DMS153 treated with DMSO at 0.1 percent for 48 hours (cell line): Measurements from ENCODE around the gene MTA1.

Source experiments
- DNase-seq: peaks from one replicate; lab custom pipeline; 2025; ENCODE audit not compliant: unreplicated experiment; lab: John Stamatoyannopoulos, UW

MTA1 gene

DNA sequence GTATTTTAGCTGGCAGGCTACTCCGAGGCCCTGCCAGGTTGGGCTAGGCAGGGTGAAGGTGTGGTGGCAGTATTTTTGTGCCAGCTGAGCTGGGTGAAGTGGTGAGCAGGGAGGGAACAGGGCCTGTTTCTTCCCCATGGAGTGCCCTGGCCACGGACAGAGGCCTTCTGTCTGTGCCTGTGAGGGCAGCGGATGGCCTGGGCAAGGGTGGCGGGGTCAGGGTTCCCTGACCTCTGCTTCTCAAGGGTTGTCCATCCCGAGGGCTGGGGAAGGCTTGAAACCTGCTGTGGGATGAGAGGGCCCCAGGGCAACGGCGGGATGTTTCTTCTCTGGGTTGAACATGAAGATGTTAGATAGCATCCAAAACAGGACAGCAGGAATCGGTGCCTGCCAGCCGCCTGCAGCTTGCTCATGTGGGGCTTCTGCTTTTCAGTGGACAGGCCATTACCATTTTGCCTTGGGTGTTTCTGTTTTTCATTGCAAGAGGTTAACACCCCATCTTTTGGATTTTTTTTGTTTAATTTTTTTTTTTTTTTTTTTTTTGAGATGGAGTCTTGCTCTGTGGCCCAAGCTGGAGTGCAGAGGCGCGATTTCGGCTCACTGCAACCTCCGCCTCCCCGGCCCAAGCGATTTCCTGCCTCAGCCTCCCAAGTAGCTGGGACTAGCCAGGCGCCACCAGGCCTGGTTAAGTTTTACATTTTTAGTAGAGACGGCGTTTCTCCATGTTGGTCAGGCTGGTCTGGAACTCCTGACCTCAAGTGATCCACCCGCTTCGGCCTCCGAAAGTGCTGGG lies 3.3 kb downstream of the MTA1 start:
- DNase-seq: no peak

DNA sequence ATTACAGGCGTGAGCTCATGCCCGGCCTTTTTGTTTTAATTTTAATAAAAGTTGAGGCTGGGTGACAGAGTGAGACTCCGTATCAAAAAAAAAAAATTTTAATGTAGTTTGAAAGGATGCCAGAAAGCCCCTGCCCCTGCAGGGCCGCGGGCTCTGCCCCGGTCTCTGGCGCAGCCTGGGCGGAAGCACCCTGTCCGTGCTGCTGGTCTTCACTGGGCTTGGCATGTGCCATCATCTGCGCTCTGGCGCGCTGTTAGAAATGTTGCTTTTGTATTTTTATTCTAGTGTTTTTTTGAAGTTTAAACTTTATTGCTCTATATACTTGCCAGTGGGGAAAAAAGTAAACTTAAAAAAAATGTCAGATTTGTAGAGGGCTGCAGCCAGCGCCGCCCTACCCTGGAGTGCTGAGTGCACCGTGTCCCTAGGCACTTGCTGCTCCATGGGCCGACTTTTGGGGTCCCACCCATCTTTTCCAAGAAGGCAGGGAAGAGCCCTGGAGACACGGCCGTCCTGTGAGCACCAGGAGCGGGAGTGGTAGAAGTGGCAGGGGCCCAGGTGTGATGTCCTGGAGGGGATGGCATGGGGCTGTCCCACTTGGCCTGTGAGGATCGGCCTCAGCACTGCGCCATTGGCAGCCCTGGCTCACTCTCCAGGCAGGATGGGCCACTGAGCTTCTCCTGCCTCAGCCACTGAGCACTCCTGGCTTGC lies 4.0 kb downstream of the MTA1 start:
- DNase-seq: no peak

DNA sequence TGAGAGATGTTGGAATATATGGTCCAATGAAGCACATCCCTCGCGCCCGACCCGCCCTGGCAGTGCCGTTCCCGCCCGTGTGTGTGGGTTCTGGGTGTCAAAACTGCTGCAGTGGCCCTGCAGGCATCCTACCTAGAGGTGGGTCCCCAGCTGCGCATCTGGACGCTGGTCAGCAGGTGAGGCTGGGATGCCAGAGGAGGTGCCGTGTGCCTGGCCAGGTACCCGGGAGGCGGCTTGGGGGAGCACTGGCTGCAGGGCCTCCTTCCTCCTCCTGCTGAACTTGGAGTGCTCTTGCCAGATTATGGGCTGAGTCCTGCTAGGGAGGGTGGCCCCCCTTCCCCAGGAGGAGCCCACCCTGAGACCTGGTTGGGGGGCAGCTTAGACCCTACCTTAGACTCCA lies 5.2 kb downstream of the MTA1 start:
- no peak for DNase-seq

DNA sequence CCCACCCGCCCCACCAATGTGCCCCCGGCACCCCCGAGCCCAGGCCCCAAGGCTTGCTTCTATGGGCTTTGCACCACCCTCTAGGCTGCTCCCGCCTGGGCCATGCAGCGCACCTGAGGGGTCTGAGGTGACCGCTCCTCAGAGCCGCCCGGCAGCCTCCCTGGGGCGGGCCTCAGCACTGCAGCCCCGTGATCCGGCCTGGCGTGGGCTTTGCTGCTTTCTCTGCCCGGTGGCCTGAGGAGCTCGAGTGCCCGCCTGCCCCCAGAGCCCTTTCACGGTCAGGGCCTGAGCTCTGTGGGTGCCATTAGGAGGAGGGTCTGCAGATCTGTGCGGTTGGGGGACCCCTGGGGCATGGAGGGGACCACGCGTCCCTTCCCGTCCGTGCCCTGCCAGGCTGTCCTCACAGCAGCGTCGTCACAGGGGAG lies 6.2 kb downstream of the MTA1 start:
- no peak for DNase-seq

GRCh38 chr14:105426416-105427130 lies 6.9 kb downstream of the MTA1 start:
- DNase-seq: no peak

- no peak for DNase-seq
Measured at GRCh38 chr14:105427412-105427811, 7.8 kb downstream of the MTA1 start.

GRCh38 chr14:105427936-105428485 lies 8.4 kb downstream of the MTA1 start:
- no peak for DNase-seq

GRCh38 chr14:105430042-105430441 lies 10.4 kb downstream of the MTA1 start:
- DNase-seq: no peak

GRCh38 chr14:105430565-105430964 lies 10.9 kb downstream of the MTA1 start:
- no peak for DNase-seq

- DNase-seq: no peak
Measured at GRCh38 chr14:105431256-105431655, 11.6 kb downstream of the MTA1 start.

DNA sequence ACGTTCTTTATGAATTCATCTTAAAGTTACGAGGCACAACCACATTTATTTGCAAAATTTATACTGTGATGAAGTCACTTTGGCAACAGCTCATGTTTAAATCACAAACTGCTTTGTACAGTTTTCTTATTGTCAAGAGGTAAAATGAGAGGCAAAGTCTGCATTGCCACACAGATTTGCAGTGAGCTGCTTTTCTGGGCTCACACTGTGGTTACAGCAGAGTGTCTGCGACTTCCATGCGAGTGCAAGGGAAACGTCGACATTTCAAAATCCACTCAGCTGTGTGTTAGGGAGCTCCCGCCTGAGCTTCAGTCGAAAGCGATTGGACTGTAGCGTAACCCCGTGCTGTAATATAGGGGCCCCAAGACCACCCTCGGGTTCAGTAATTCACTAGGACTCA lies 13.0 kb downstream of the MTA1 start:
- no peak for DNase-seq

DNA sequence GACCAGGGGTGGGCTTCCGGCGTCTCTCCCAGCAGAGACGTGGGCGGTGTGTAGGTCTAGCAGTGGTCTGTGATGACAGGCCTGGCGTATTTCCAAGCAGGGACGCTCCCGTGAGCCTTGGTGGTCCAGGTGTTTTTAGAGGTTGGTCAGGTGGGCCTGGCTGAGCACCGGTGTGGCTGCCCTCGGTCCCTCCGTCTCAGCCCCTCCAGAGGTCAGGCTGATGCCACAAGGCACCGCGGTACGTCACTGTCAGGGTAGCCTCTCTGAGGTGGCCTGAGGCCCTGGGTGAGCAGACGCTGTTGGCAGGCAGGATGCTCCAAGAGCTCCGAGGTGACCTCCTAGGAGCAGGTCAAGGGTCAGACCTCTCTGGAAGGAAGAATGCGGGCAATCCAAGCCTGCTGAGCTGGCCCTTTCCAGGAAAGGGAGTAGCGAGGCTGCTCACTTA lies 13.6 kb downstream of the MTA1 start:
- DNase-seq: no peak

DNA sequence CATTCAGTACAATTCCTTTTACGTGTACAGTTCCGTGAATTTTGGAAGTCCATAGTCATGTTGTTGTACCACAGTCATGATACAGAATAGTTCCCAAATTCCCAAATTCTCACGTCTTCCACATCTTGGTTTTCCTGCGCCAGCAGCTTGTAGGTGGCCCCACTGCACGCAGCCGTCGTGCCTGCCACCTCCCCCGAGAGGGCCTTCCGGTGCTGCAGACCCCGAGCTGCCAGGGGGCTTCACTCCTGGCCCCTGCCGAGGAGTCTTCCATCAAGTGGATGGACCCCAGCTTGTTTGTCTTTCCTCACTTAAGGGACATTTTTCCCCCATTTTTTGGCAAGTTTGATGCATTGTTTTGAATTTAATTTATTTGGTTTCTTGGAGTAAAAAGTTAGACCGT lies 16.8 kb downstream of the MTA1 start:
- DNase-seq: no peak

GRCh38 chr14:105436891-105437722 lies 17.5 kb downstream of the MTA1 start:
- DNase-seq: no peak

DNA sequence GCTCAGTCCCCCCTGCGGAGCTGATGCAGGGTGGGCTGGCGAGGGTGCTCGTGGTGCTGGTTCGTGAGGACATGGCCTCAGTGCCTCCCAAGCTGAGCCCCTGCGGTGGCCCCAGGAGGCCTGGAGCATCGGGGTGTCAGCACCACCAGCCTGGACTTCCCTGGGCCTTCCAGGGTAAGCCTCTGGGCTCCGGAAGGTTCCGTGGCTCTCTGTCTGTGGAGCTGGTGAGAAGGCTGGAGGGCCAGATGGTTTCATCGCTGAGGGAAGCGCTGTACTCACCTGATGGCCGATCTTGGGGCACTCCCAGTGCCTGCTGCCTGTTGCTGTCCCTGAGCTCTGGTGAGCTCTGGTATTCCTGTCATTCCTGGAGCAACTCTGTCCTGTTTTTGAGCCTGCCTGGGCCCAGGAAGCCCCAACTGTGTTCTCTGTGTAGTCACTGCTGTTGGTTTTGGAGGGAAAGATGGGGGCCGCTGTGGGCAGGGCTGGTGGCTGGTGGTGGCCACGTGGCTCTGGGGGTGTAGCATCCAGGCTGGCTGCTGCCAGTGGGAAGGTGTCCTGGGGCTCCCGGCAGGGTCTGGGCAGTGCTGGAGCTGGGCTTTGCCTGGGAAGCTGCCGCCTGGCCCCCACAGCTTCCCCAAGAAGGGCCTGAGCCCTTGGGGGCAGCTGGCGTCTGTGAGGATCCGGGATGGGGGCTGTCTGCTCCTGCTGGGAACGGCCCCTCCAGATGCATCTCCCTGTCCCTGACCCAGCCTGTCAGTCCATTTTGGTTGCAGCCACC lies 18.3 kb downstream of the MTA1 start:
- DNase-seq: no peak

DNA sequence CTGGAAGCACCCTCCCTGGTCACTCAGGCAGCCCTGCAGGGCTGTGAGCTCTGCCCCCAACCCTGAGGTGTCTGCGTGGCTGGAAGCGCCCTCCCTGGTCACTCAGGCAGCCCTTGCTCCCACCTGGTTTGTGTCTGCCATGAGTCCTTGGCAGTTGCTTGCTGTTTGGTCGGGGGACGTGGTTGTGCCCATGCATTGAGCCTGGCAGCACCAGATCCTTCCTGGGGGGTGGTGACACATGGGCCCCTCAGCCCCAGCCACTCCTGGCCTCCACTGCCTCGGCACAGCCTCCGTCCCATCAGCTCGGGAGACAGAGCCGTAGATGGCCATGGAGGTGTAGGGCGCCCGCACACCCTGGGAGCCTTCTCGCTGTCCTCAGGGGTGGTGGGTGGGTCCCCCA lies 19.6 kb downstream of the MTA1 start:
- DNase-seq: no peak

DNA sequence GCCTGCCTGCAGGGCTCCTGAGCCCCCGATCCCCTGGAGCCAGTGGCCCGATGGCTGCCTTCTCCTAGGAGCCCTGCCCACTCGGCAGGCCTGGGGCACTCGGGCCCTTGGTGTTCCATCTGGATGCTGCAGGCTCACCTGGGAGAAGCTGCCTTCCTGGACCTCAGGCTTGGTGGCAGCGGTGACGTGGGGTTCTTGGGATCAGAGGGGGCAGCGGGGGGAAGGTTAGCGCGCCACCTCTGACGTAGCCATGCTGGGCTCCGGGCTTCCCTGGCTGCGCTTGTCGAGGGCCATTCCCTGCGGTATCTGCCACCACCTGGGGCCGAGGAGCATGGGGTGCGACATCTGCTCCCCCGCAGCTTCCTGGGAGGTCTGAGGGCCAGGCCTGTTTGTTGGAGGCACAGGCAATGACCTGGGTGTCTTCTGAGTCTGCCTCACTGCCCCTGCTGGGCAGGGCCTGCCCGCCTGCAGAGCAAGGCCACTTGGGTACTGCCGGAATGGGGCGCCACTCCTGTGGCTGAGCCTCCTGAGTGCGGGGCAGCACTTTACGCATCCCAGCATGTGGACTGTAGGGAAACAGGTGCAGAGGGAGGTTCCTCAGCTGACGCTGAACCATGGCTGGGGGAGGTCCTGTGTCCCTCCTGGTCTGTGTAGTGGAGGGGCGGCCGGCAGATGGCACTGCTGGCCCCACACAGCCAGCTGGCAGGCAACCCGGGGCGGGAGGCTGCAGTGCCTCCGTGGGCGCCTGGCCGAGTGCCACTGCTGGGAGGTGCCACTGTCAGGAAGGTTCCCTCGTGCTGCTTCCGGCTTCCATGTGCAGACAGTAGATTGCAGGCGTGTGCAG lies 20.3 kb downstream of the MTA1 start:
- no peak for DNase-seq

GRCh38 chr14:105440554-105440900 lies 20.9 kb downstream of the MTA1 start:
- no peak for DNase-seq

DNA sequence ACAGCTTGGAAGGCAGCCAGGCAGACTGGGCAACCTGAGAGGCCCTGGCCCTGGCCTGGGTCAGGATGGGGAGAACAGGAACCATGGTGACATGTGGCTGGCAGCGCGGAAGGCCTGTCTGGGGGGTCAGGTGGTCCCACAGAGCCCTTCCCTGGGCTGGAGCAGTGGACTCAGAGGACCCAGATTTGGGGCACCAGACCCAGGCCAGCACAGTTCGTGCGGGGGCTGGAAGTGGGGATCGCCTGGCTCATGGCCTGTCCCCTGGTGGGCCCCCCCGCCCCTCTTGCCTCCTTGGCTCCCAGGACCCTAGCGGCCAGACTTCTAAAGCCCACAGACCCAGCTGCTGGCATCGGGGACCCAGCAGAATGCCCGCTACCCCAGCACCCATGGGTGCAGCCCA lies 21.4 kb downstream of the MTA1 start:
- DNase-seq: no peak
